Measurements from ENCODE around the gene IFNL3.

- TF ChIP-seq CTCF (IDR thresholded peaks at IDR 0.05 in 4 of 5, conservative IDR thresholded peaks at IDR 0.05 in 1 of 5) (no peak), POLR2A (IDR thresholded peaks at IDR 0.05) (no peak)
Observed at GRCh38 chr19:39284032-39284431, 39.2 kb upstream of the IFNL3 start.

Data from gastrocnemius medialis (tissue), 4 donors.